GM10847 (cell line): ENCODE measurements around the gene CACUL1.

ENCODE experiments used
- POLR2A ChIP-seq: IDR thresholded peaks from 2 replicates; pipeline ENCODE4 v1.6.1; 2011; ENCODE audit not compliant: insufficient read length; ENCODE audit errors: extremely low read depth

The CACUL1 gene

DNA sequence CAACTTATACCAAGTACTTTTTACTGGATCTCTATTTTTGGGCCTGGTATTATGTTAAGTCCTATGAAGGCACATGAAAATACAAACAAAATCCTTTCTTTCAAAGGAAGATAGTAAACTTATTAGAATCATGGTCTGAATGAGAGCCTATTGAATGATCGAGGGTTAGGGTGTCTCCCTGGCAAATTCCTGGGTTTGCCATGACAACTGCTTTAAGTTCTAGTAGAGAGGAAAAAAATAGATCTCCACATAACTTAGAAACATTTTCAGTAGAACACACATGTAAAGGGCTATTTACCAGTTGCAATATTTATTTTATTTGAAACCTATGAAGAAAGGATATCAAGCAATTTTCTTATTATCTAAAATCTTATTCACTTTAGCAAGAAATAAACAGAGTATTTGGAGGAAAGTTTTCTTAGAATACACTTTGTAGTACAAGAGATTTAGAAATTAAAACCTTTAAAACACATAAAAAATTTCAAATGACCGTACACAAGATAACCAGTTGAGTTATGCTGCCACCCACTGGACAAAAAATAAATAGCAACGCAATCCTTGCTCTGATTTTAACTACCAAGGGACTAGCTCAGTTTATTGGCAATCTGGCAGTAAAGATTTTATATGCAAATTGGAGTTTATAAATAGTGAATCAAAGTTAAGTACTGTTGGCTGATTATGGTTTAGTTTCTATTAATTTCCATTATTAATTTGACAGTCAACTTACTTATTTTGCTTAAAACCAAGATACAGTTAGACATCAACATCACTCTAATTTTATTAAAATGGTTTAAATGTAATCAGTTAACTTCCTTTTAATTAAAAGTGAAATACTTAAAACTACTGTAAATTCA lies 33.9 kb downstream of the CACUL1 start:
- TF ChIP-seq POLR2A = no peak

- no peak for TF ChIP-seq POLR2A
Observed at GRCh38 chr10:118714366-118714765, 40.4 kb downstream of the CACUL1 start.

GRCh38 chr10:118712930-118713634 lies 41.7 kb downstream of the CACUL1 start:
- TF ChIP-seq POLR2A = no peak

GRCh38 chr10:118712080-118712479 lies 42.7 kb downstream of the CACUL1 start:
- no peak for TF ChIP-seq POLR2A

DNA sequence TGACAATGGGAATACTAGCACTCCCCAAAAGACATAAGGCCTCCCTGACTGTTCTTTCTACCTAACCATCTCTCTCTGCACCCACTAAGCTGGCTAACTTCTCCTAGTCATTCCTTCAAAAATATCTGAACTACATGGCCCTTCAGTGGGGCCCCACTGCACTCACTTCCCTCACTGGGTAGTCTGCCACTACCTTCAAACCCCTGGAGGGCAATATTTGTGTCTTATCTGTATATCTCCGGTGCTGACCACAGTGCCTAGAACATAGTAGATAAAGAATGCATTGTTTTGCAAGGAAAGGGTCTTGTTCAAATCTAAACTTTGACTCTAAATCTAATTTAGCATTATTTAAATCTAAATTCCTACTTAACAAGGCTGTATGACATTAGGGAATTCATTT lies 44.3 kb downstream of the CACUL1 start:
- TF ChIP-seq POLR2A = no peak

GRCh38 chr10:118708571-118708970 lies 46.2 kb downstream of the CACUL1 start:
- TF ChIP-seq POLR2A = no peak

GRCh38 chr10:118704711-118705110 lies 50.1 kb downstream of the CACUL1 start:
- no peak for TF ChIP-seq POLR2A

DNA sequence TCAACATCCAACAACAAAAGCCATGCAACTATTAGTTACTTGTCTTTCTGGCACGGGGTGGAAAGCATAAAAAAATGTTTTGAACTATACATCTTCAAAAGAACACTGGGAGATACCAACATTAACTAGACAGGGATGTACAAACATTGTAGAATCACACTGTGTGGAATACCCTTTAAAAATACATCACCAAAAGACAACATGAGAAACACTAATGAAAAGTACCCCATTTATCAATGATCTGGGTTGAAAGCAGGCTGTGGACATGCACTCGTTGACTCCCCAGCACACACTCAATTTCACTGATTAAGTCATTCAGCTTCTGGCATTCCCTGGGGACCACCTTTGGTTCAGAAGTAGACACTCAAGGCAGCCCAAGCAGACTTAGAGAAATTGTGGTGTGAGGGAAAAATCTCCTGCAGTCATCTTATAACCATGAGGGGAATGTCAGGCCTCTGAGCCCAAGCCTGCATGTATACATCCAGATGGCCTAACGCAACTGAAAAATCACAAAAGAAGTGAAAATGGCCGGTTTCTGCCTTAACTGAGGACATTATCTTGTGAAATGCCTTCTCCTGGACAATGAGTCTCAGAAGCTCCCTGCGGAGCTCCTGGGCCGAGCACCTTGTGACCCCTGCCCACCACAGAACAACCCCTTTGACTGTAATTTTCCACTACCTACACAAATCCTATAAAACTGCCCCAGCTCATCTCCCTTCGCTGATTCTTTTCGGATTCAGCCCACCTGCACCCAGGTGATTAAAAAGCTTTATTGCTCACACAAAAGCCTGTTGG lies 53.0 kb downstream of the CACUL1 start:
- TF ChIP-seq POLR2A = no peak

GRCh38 chr10:118698421-118698820 lies 56.3 kb downstream of the CACUL1 start:
- TF ChIP-seq POLR2A = no peak

- TF ChIP-seq POLR2A = no peak
Observed at GRCh38 chr10:118694848-118695247, 59.9 kb downstream of the CACUL1 start.

GRCh38 chr10:118692872-118693271 lies 61.9 kb downstream of the CACUL1 start:
- TF ChIP-seq POLR2A = no peak

GRCh38 chr10:118689070-118689858 lies 65.5 kb downstream of the CACUL1 start:
- TF ChIP-seq POLR2A = no peak

DNA sequence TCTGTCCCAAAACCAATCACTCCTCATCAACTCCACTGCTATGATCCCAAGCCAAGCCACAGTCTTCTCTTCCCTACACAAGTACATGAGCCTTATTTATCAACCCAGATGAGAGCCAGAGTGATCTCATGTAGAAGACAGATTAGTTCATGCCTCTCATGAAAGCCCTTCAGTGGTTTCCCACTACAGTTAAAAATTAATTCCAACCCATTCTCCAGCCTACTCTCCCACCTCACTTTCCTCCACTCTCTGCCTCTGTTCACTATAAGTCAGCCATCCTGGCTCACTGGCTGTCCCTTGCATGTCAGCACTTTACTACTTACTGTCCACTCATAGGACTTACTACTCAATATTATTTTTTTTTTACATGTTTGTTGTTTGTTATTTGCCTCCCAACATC lies 67.3 kb downstream of the CACUL1 start:
- TF ChIP-seq POLR2A = no peak

DNA sequence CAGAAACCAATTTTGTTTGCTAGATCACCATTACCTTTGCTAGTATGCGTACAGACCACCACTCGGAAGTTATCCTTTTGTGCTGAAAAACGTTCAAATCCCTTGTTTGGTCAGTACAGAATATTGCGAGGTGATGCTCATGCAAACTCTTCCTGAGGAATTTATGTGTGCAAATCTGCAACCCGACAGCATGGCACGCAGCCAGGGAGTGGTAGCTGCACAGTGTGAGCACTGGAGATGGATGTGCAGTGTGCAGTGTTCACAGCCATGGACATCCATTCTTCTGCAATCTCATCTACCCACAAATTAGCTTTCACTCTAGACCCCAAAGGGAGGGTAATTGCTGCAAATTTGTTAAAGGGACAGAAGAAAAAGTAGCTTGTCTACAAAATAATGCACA lies 72.2 kb downstream of the CACUL1 start:
- TF ChIP-seq POLR2A = no peak

- no peak for TF ChIP-seq POLR2A
Observed at GRCh38 chr10:118680197-118680596, 74.6 kb downstream of the CACUL1 start.
